SW480 (cell line): Measurements from ENCODE around the gene MED16.
"Not testable (repeated sequence)": the region's sequence is repeated elsewhere in the genome, so short reads cannot be mapped to it uniquely, and the experiment has no call there.

ENCODE experiments used
- DNase-seq: peaks from one replicate; pipeline ENCODE4 v3.0.0-alpha.2; 2016; ENCODE audit warnings: low spot score

The MED16 gene

DNA sequence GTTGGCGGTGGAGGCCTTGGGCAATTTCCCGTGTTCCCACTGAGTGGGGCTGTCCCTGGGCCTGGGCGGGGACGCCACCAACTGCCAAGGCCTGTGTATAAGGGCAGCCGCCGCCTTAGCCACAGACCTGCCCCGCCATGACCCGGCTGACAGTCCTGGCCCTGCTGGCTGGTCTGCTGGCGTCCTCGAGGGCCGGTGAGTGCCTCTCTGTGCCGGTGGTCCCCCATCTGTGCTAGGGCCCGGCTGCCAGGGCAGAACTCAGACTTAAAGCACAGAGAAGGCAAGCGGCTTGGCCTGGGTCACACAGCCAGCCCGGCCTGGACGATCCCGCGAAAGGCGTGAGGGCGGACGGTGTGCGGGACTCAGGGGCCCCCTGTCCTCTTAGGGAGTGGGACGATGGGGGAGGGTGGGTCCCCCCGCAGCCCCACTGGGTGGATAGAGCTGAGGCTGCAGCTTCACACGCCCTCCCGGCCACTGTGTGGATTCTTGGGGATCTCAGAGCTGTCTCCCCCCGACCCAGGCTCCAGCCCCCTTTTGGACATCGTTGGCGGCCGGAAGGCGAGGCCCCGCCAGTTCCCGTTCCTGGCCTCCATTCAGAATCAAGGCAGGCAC, 65.2 kb downstream of the MED16 start, which contains the start of gene AZU1:
Gene AZU1, plus strand, starts transcription at position 128 of the 612 bp plus-strand sequence. Its CDS starts 10 bp downstream, at position 138.
- DNase-seq = no peak

DNA sequence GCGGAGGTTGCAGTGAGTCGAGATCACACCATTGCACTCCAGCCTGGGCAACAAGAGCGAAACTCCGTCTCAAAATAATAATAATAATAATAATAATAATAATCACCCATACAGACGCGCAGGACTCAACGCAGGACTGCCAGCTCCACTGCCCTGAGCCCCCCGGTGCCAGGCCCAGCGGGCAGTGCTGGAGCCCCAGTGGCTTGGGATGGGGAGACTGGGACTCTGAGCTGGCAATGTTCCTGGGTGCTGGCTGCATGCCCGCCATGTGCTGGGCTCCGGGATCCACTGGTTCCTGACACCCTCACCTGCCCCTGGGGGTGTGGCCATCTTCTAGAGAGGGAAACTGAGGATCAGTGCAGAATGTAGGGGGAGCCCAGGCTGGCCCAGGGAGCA, 65.7 kb downstream of the MED16 start:
- DNase-seq = no peak

DNA sequence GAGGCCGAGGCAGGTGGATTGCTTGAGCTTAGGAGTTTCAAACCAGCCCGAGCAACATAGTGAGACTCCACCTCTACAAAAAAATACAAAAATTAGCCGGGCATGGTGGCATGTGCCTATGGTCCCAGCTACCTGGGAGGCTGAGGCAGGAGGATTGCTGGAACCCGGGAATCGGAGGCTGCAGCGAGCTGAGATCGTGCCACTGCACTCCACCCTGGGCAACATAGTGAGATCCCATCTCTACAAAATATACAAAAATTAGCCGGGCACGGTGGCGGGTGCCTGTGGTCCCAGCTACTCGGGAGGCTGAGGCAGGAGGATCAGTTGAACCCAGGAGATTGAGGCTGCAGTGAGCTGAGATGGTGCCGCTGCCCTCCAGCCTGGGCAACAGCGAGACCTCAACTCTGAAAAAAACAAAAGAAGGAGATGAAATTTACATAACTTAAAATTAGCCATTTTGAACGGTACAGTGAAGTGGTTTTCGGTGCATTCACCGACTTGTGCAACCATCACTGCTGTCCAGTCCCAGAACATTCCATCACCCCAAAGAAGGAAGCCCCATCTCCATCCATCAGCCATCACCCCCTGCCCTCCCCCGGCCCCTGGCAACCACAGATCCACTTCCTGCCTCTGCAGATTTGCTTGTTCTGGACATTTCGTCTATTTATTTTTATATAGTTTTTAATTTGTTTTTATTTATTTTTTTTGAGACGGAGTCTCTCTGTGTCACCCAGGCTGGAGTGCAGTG, 66.9 kb downstream of the MED16 start:
- DNase-seq = no peak

DNA sequence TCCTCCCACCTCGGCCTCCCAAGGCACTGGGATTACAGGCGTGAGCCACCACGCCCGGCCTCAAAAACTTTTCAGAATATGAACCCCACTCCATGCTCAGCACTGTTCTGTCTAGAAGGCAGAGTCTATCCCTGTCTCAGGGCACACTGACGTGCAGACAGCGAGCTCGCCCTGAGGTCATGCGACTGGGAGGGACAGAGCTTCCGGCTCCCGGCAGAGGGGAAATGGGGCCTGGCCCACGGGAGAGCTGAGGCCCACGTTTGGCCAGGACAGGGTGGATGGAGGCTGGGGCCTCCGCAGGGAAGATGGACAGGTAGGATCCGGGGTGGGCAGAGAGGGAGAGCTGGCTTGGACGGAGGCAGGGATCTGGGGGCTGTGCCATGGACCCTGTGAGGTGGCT, 68.1 kb downstream of the MED16 start:
- no peak for DNase-seq

DNA sequence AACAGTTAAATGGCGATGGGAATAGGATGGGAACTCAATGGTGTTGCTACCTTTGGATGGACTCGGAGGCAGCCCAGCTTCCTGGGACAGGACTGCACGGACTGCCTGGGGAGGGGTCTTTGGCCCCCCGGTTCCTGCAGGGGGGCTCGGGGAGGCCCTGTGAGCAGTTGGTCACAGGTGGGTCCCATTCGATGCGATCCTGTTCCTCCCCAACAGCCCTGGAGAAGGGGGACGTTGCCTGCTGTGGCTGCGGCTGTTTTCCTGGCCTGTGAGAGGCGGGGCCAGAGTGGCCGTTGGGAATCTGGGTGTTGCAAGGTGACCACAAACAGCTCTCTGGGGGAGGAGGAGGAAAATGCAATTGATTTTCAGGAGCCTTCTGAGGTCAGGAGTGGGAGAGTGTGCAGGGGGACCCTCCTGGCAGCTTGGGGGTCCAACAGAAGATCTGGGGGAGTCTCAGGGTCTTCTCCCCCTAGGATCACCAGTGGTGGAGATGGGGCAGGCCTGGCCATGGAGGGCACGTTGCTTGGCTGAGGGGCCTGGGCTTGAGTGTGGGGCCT, 69.3 kb downstream of the MED16 start:
- DNase-seq = peak; percentile 40

DNA sequence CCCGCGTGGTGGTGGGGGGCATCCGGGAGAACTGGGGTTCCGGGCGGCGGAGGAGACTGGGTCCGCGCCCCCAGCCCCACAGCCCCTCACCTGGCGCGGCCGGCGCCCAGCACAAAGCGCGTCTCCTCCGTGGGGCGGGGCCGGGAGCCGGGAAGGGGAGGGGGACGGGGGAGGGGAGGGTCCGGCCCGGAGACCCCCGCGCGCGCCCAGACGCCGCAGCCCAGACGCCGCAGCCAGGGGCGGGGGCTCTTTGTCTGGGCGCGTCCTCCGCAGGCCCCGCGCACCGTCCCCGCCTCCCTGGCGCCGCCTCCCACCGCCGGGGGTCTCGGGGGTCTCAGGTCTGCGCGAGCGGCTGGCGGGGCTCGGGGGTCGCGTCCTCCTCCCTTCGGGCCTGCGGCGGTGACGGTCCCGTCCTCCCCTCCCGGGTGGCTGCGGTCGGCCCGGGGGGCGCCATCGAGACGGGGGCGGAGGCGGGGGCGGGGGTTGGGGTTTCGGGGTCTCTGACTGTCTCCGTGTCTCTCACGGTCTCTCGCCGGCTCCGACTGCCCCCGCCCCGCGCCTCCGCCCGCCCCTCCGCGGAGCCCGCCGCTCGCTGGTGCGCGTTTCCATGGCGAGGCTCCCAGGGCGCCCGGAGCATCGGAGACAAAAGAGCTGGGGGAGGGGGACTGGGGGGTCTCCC, 71.0 kb downstream of the MED16 start, which contains the start of gene PLPPR3:
Gene PLPPR3, minus strand, starts transcription at position 131 of the 679 bp plus-strand sequence. CDS start 396 bp downstream, outside the sequence.
- DNase-seq = no peak

DNA sequence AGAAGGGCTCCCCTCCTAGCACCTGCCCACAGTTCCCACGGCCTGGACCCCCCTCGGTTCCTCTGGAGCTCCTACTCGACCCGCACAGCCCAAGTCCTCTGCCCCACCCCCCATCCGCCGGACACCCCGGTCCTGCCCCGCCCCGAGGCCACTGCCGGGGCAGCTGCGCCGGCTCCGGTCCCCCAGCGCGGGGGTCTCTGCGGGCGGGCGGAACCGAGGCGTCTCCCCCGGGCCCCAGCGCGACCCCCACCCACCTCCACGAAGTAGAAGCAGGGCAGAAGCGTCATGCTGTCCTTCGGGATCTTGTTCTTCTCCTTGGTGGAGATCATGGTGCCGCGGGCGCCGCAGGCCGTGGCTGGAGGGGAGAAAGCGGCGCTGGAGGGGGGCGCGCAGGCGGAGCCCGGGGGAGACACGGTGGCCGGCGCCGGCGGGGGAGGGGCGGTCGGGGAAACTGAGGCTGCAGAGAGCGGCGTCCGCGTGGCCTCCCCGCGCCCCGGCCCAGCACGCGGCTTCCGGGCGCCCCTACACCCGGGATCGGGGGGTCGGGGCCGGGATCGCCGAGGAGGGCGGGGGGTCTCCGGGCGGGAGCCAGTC, 71.7 kb downstream of the MED16 start:
- no peak for DNase-seq

DNA sequence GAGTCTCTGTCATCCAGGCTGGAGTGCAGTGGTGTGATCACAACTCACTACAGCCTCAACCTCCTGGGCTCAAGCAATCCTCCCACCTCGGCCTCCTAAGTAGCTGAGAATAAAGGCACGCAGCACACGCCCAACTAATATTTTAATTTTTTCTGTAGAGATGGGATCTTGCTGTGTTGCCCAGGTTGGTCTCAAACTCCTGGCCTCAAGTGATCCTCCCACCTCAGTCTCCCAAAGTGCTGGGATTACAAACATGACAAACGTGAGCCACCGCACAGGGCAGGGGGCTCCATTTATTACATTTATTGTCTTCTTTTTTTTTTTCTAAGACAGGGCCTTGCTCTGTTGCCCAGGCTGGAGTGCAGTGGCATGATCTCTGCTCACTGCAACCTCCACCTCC, 72.8 kb downstream of the MED16 start:
- DNase-seq = not testable (repeated sequence)
